ENCODE measurements around the gene WWOX. TPM values are rescaled to one million over a fixed set of nuclear protein-coding genes. Genes with fewer than 3 reads are reported as not detected.

The WWOX gene
- polyA plus RNA-seq, 6 donors from 2014 or later, result 9.1 to 17.0 (median 12.5) TPM

GRCh38 chr16:78285437-78285922 lies 186.0 kb downstream of the WWOX start:
- Mint-ChIP-seq H3K4me1 (no peaks in the 10 kb centered on the region), H3K27ac (no peak overlapping the region), H3K27me3 (peaks cover 0 to 1% (median 0%) of the 10 kb centered on the region in 3 donors), H3K9me3 (no peaks in the 10 kb centered on the region), H3K36me3 (peaks cover 0 to 5% of the 10 kb centered on the region in 2 donors), H3K4me3 (no peak overlapping the region)
- DNase-seq (no peak), ATAC-seq (ENCODE audit: low read depth in 2 of 2) (no peak)

GRCh38 chr16:78286065-78286464 lies 186.6 kb downstream of the WWOX start:
- H3K4me1 Mint-ChIP-seq, result no peaks in the 10 kb centered on the region
- no peak overlapping the region for H3K27ac Mint-ChIP-seq
- no peak for DNase-seq
- ATAC-seq (ENCODE audit: low read depth in 2 of 2), result no peak
- H3K9me3 Mint-ChIP-seq, result no peaks in the 10 kb centered on the region
- H3K27me3 Mint-ChIP-seq, result peaks cover 0 to 4% (median 0%) of the 10 kb centered on the region in 3 donors
- peaks cover 0 to 2% of the 10 kb centered on the region in 2 donors for H3K36me3 Mint-ChIP-seq
- no peak overlapping the region for H3K4me3 Mint-ChIP-seq

GRCh38 chr16:78288888-78289287 lies 189.4 kb downstream of the WWOX start:
- no peak overlapping the region for H3K27ac Mint-ChIP-seq
- ATAC-seq (ENCODE audit: low read depth in 2 of 2) (no peak), DNase-seq (no peak)
- H3K9me3 Mint-ChIP-seq, result no peaks in the 10 kb centered on the region
- peaks cover 0 to 4% (median 0%) of the 10 kb centered on the region in 3 donors for H3K27me3 Mint-ChIP-seq
- H3K4me3 Mint-ChIP-seq, result no peak overlapping the region
- H3K4me1 Mint-ChIP-seq, result no peaks in the 10 kb centered on the region
- H3K36me3 Mint-ChIP-seq, result peaks cover 0 to 4% of the 10 kb centered on the region in 2 donors

- peaks cover 0 to 4% (median 0%) of the 10 kb centered on the region in 3 donors for H3K27me3 Mint-ChIP-seq
- H3K27ac Mint-ChIP-seq, result no peak overlapping the region
- H3K4me3 Mint-ChIP-seq, result no peak overlapping the region
- no peak for ATAC-seq (ENCODE audit: low read depth in 2 of 2)
- no peak for DNase-seq
- peaks cover 0 to 2% (median 0%) of the 10 kb centered on the region in 7 donors for H3K9me3 Mint-ChIP-seq
- peaks cover 0 to 9% of the 10 kb centered on the region in 2 donors for H3K36me3 Mint-ChIP-seq
- H3K4me1 Mint-ChIP-seq, result peaks cover 0 to under 1% (median 0%) of the 10 kb centered on the region in 3 donors
Observed at GRCh38 chr16:78289373-78289772, 189.9 kb downstream of the WWOX start.

- H3K4me1 Mint-ChIP-seq, result peaks cover 0 to 3% (median 0%) of the 10 kb centered on the region in 3 donors
- no peak for ATAC-seq (ENCODE audit: low read depth in 2 of 2)
- H3K27ac Mint-ChIP-seq, result no peak overlapping the region
- no peak for DNase-seq
- H3K4me3 Mint-ChIP-seq, result no peak overlapping the region
- peaks cover 0 to 13% of the 10 kb centered on the region in 2 donors for H3K36me3 Mint-ChIP-seq
- peaks cover 0 to 4% (median 0%) of the 10 kb centered on the region in 7 donors for H3K9me3 Mint-ChIP-seq
- H3K27me3 Mint-ChIP-seq, result peaks cover 0 to 4% (median 0%) of the 10 kb centered on the region in 3 donors
Observed at GRCh38 chr16:78289844-78290277, 190.4 kb downstream of the WWOX start.

GRCh38 chr16:78290395-78290794 lies 190.9 kb downstream of the WWOX start:
- Mint-ChIP-seq H3K27me3 (peaks cover 0 to 4% (median 0%) of the 10 kb centered on the region in 3 donors), H3K4me3 (no peak overlapping the region)

GRCh38 chr16:78290872-78291591 lies 191.6 kb downstream of the WWOX start:
- H3K27ac Mint-ChIP-seq, result no peak overlapping the region
- ATAC-seq (ENCODE audit: low read depth in 2 of 2) (no peak), DNase-seq (no peak)
- H3K4me3 Mint-ChIP-seq, result no peak overlapping the region
- peaks cover 0 to 4% (median 0%) of the 10 kb centered on the region in 7 donors for H3K9me3 Mint-ChIP-seq
- H3K27me3 Mint-ChIP-seq, result peaks cover 0 to 4% (median 0%) of the 10 kb centered on the region in 3 donors
- H3K36me3 Mint-ChIP-seq, result peaks cover 0 to 14% of the 10 kb centered on the region in 2 donors
- peaks cover 0 to 3% (median 0%) of the 10 kb centered on the region in 3 donors for H3K4me1 Mint-ChIP-seq

More at GRCh38 chr16:78290395-78290794, 190.9 kb downstream of the WWOX start:
- ATAC-seq (ENCODE audit: low read depth in 2 of 2), result no peak
- DNase-seq, result no peak
- Mint-ChIP-seq H3K36me3 (peaks cover 0 to 14% of the 10 kb centered on the region in 2 donors), H3K9me3 (peaks cover 0 to 4% (median 0%) of the 10 kb centered on the region in 7 donors), H3K27ac (no peak overlapping the region), H3K4me1 (peaks cover 0 to 3% (median 0%) of the 10 kb centered on the region in 3 donors)

- no peak for ATAC-seq (ENCODE audit: low read depth in 2 of 2)
- peaks cover 0 to 3% (median 0%) of the 10 kb centered on the region in 3 donors for H3K4me1 Mint-ChIP-seq
- peak overlapping the region in 1 of 6 donors; percentile 13 for H3K27ac Mint-ChIP-seq
- H3K4me3 Mint-ChIP-seq, result no peak overlapping the region
- no peak for DNase-seq
- peaks cover 0 to 4% (median 0%) of the 10 kb centered on the region in 7 donors for H3K9me3 Mint-ChIP-seq
- H3K36me3 Mint-ChIP-seq, result peaks cover 0 to 14% of the 10 kb centered on the region in 2 donors
- H3K27me3 Mint-ChIP-seq, result peaks cover 0 to 4% (median 0%) of the 10 kb centered on the region in 3 donors
Observed at GRCh38 chr16:78291604-78292003, 192.2 kb downstream of the WWOX start.

- no peak overlapping the region for H3K4me3 Mint-ChIP-seq
- H3K27me3 Mint-ChIP-seq, result peaks cover 0 to 4% (median 0%) of the 10 kb centered on the region in 3 donors
- H3K9me3 Mint-ChIP-seq, result peaks cover 0 to 4% (median 0%) of the 10 kb centered on the region in 7 donors
- peaks cover 0 to 3% (median 0%) of the 10 kb centered on the region in 3 donors for H3K4me1 Mint-ChIP-seq
- DNase-seq, result no peak
- peaks cover 0 to 14% of the 10 kb centered on the region in 2 donors for H3K36me3 Mint-ChIP-seq
- no peak for ATAC-seq (ENCODE audit: low read depth in 2 of 2)
- peak overlapping the region in 1 of 6 donors; percentile 13 for H3K27ac Mint-ChIP-seq
Observed at GRCh38 chr16:78292086-78292843, 192.8 kb downstream of the WWOX start.

- Mint-ChIP-seq H3K4me3 (no peak overlapping the region), H3K27me3 (peaks cover 0 to 4% (median 0%) of the 10 kb centered on the region in 3 donors)
Observed at GRCh38 chr16:78292844-78293380, 193.5 kb downstream of the WWOX start.

GRCh38 chr16:78294538-78295225 lies 195.2 kb downstream of the WWOX start:
- H3K36me3 Mint-ChIP-seq, result peaks cover 0 to 14% of the 10 kb centered on the region in 2 donors
- H3K4me3 Mint-ChIP-seq, result no peak overlapping the region
- peaks cover 0 to 4% (median 0%) of the 10 kb centered on the region in 7 donors for H3K9me3 Mint-ChIP-seq
- peaks cover 0 to 4% (median 0%) of the 10 kb centered on the region in 3 donors for H3K27me3 Mint-ChIP-seq
- ATAC-seq (ENCODE audit: low read depth in 2 of 2), result no peak
- peaks cover 0 to 3% (median 0%) of the 10 kb centered on the region in 3 donors for H3K4me1 Mint-ChIP-seq
- DNase-seq, result no peak
- H3K27ac Mint-ChIP-seq, result peak overlapping the region in 1 of 6 donors; percentile 14

More at GRCh38 chr16:78292844-78293380, 193.5 kb downstream of the WWOX start:
- peaks cover 0 to 3% (median 0%) of the 10 kb centered on the region in 3 donors for H3K4me1 Mint-ChIP-seq
- ATAC-seq (ENCODE audit: low read depth in 2 of 2) (no peak), DNase-seq (no peak)
- no peak overlapping the region for H3K27ac Mint-ChIP-seq
- peaks cover 0 to 14% of the 10 kb centered on the region in 2 donors for H3K36me3 Mint-ChIP-seq
- H3K9me3 Mint-ChIP-seq, result peaks cover 0 to 4% (median 0%) of the 10 kb centered on the region in 7 donors

GRCh38 chr16:78297066-78297666 lies 197.7 kb downstream of the WWOX start:
- peaks cover 0 to 3% (median 0%) of the 10 kb centered on the region in 3 donors for H3K4me1 Mint-ChIP-seq
- H3K27me3 Mint-ChIP-seq, result no peaks in the 10 kb centered on the region
- no peak overlapping the region for H3K27ac Mint-ChIP-seq
- ATAC-seq (ENCODE audit: low read depth in 2 of 2) (no peak), DNase-seq (no peak)
- H3K4me3 Mint-ChIP-seq, result no peak overlapping the region
- peaks cover 0 to 14% of the 10 kb centered on the region in 2 donors for H3K36me3 Mint-ChIP-seq
- peaks cover 0 to 4% (median 0%) of the 10 kb centered on the region in 7 donors for H3K9me3 Mint-ChIP-seq

Measured in naive B cell (primary cell).